Effector memory CD4-positive, alpha-beta T cell (primary cell): ENCODE results near the gene PRXL2C.
"Not testable (repeated sequence)": the region's sequence is repeated elsewhere in the genome, so short reads cannot be mapped to it uniquely, and the experiment has no call there.

Experiments used
- DNase-seq, 3 donors: peaks; one replicate each; pipeline ENCODE4 v3.0.0-alpha.2; 2020
- H3K27ac ChIP-seq: 2 replicates; pipeline ENCODE4 v1.7.0; 2013; ENCODE audit warnings: mild to moderate bottlenecking, low read length, moderate library complexity; ENCODE audit not compliant: insufficient read depth, poor library complexity, severe bottlenecking
- H3K27me3 ChIP-seq: replicated peaks from 2 replicates; pipeline ENCODE4 v1.7.0; 2013; ENCODE audit warnings: mild to moderate bottlenecking, low read length; ENCODE audit not compliant: insufficient read depth, control insufficient read depth, poor library complexity, severe bottlenecking
- H3K36me3 ChIP-seq: 2 replicates; pipeline ENCODE4 v1.7.0; 2013; ENCODE audit warnings: mild to moderate bottlenecking, low read length, moderate library complexity; ENCODE audit not compliant: control insufficient read depth, insufficient read depth
- H3K4me1 ChIP-seq: 2 replicates; pipeline ENCODE4 v1.7.0; 2013; ENCODE audit warnings: low read length, mild to moderate bottlenecking; ENCODE audit not compliant: control insufficient read depth, insufficient read depth, poor library complexity, severe bottlenecking
- H3K4me3 ChIP-seq: 2 replicates; pipeline ENCODE4 v1.7.0; 2013; ENCODE audit warnings: low read length, low read depth, mild to moderate bottlenecking; ENCODE audit not compliant: insufficient read depth, poor library complexity, severe bottlenecking
- H3K9me3 ChIP-seq: 2 replicates; pipeline ENCODE4 v1.7.0; 2013; ENCODE audit warnings: mild to moderate bottlenecking, low read length, moderate library complexity; ENCODE audit not compliant: control insufficient read depth

Gene PRXL2C

DNA sequence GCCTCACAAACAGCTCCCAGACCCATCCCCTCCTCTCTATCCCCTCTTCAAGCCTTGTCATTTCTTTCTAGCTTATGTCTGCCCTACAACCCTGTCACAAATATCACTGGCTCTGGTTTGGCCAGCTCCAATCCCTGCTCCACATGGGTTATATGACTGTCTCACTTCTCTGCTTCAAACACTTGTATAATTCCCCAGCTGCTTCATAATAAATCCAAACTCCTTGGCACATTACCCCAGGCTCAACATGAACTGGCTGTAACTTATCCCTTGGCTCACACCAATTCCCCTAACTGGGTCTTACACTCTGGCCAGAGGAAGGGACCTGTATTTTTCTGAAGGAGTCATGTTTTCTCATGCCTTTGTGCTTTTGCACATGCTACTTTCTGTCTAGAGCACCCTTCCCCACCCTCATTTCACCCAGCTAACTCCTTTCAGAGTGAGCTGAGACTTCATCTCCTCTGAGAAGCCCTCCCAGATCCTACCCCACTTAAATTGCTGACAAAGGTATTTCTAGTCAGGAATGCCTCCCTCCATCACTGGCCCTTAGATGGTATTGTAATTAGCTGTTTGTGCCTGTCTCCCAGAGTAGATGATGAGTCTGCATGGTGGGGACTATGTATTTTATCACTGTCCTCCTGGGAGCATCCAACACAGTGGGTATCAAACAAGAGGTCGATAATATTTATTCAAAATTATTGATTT lies 5.3 kb downstream of the PRXL2C start:
- Histone ChIP-seq H3K27me3 (no peaks in the 10 kb centered on the region), H3K36me3 (peaks cover 23% of the 10 kb centered on the region), H3K9me3 (no peaks in the 10 kb centered on the region), H3K4me1 (peaks cover 4% of the 10 kb centered on the region), H3K4me3 (no peak overlapping the region), H3K27ac (no peak overlapping the region)
- no peak for DNase-seq

DNA sequence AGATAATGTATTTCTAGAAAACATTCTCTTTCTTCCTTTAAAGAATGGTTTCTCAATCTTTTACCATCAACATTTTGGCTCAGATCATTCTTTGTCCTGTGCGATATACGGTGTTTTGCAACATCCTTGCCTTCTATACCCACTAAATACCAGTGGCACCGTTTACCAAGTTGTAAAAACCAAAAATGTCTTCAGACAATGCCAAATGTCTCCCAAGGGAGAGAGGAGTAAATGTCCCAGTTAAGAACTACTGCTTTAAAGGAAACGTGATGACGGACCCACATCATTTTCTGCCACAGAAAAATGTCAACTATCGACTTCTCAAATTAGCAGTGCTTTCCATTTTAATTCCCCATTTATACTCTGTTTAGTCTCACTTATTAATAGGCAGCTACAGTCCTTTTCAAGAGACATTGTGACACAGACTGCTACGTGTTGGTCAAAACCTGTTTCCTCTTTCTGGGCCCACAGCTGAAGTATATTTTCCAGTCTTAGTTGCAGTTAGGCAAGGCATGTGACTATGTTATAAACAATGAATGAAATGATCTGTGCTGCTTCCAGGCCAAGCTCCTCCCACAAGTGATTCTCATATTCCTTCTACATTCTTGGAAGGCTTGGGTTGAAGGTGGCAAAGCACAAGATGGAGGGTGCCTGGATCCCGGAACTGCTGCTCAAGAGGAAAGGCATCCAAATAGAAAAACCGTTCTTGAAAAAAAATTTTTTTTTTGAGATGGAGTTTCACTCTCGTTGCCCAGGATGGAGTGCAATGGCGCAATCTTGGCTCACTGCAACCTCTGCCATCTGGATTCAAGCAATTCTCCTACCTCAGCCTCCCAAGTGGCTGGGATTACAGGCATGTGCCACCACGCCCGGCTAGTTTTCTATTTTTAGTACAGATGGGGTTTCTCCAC lies 8.8 kb downstream of the PRXL2C start:
- no peak for DNase-seq
- Histone ChIP-seq H3K36me3 (peaks cover 28% of the 10 kb centered on the region), H3K27ac (no peak overlapping the region), H3K27me3 (no peaks in the 10 kb centered on the region), H3K9me3 (no peaks in the 10 kb centered on the region), H3K4me3 (no peak overlapping the region), H3K4me1 (no peaks in the 10 kb centered on the region)

DNA sequence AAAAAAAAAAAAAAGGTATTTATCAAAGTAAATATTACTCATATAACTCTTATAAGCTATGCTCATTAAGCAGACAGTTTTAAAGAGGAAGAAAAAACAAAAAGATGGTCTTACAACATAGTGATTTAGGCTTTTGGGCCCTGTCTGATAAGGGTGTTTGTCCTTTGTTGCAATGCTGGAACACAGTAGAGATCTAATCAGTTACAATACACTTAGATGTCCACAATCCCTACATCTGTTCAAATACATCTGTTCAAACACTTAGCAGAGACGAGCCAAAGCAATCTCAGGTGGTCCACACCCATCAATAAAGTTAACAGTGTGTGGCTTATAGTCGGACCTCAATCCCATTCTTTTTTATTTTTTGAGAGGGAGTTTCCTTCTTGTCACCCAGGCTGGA lies 11.0 kb downstream of the PRXL2C start:
- Histone ChIP-seq H3K27me3 (no peaks in the 10 kb centered on the region), H3K27ac (no peak overlapping the region), H3K36me3 (peaks cover 13% of the 10 kb centered on the region), H3K4me3 (no peak overlapping the region), H3K9me3 (no peaks in the 10 kb centered on the region), H3K4me1 (no peaks in the 10 kb centered on the region)
- DNase-seq = no peak

DNA sequence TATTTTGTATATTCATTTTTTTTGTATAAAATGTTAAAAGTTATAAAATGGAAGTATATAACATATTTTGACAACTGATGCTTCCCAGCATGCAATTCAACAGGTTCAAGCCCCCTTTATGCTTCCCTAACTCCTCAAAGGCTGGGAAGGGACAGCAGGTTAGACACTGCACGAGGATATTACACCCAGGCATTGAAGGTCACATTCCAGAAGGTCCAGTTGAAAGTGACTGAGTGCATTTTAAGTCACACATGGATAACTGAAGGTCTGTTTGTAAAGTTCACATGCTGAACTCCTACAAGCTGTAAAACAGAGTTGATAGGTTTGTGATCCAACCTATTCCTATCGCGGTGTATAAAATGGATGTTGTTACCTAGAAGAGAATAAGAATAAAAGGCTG lies 13.6 kb downstream of the PRXL2C start:
- H3K27me3 ChIP-seq = no peaks in the 10 kb centered on the region
- no peak overlapping the region for H3K27ac ChIP-seq
- no peaks in the 10 kb centered on the region for H3K9me3 ChIP-seq
- no peak for DNase-seq
- no peaks in the 10 kb centered on the region for H3K4me1 ChIP-seq
- no peak overlapping the region for H3K4me3 ChIP-seq
- H3K36me3 ChIP-seq = peaks cover 12% of the 10 kb centered on the region

DNA sequence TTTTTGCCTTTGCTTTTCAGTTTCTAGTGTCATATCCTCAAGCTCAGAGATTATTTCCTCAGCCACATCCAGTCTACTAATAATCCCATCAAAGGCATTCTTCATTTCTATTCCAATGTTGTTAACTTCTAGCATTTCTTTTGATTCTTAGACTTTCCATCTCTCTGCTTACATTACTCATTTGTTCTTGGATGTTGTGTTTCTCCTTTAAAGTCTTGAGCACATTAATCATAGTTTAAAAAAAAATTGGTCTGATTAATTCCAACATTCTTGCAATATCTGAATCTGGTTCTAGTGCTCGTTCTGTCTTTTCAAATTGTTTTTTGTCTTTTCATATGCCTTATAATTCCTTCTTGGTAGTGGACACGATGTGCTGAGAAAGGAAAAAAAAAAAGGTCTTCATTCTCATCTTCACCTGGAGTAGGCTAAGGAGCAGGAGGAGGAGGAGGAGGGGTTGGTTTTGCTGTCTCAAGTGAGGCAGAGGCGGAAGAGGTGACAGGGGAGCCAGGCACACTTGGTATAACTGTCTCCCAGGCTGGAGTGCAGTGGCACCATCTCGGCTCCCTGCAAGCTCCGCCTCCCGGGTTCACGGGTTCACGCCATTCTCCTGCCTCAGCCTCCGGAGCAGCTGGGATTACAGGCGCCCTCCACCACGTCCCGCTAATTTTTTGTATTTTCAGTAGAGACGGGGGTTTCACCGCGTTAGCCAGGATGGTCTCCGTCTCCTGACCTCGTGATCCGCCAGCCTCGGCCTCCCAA lies 16.3 kb downstream of the PRXL2C start:
- Histone ChIP-seq H3K4me3 (no peak overlapping the region), H3K36me3 (peaks cover 5% of the 10 kb centered on the region), H3K4me1 (no peaks in the 10 kb centered on the region), H3K27me3 (no peaks in the 10 kb centered on the region), H3K27ac (no peak overlapping the region), H3K9me3 (no peaks in the 10 kb centered on the region)
- no peak for DNase-seq

DNA sequence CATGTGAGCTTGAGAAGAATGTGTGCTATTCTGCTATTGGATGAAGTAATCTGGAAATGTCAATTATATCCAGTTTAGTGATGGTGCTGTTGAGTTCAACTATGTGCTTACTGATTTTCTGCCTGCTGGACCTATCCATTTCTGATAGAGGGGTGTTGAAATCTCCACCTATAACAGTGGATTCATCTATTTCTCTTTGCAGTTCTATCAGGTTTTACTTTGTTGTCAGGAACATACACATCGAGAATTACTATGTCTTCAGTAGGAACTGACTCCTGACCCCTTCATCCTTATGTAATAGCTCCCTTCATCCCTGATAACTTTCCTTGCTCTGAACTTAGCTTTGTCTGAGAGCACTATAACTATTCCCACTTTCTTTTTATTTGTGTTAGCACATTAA lies 18.7 kb downstream of the PRXL2C start:
- Histone ChIP-seq H3K36me3 (no peaks in the 10 kb centered on the region), H3K27me3 (no peaks in the 10 kb centered on the region), H3K27ac (no peak overlapping the region)

DNA sequence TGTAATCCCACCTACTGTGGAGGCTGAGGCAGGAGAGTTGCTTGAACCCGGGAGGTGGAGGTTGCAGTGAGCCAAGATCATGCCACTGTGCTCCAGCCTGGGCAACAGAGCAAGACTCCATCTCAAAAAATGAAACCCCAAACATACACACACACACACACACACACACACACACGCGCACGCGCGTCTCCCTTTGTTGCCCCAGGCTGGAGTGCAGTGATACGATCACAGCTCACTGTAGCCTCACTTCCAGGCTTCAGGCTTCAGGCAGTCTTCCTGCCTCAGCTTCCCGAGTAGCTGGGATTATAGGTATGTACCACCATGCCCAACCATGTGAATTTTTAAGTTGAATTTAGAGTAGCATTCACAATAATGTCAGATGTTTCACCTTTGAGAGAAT lies 21.5 kb downstream of the PRXL2C start:
- H3K27ac ChIP-seq, H3K27me3 ChIP-seq, H3K9me3 ChIP-seq, H3K4me3 ChIP-seq, H3K36me3 ChIP-seq, H3K4me1 ChIP-seq, DNase-seq: not testable (repeated sequence)

More for the DNA sequence above, 18.7 kb downstream of the PRXL2C start:
- H3K4me1 ChIP-seq = no peaks in the 10 kb centered on the region
- H3K4me3 ChIP-seq = no peak overlapping the region
- DNase-seq = no peak
- no peaks in the 10 kb centered on the region for H3K9me3 ChIP-seq

DNA sequence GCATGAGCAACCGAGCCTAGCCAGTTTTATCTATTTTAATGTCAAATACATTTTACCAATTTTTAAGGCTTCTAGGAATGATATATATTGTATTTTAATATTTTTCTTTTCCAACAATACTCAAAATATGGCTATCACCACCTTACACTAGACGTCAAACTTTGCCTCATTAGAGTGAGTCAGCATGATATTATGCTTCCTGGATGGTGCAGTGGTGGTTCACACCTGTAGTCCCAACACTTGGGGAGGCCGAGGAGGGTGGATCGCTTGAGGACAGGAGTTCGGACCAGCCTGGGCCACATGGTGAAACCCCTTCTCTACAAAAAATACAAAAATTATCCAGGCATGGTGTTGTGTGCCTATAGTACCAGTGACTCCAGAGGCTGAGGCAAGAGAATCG lies 28.2 kb downstream of the PRXL2C start:
- H3K4me3 ChIP-seq = no peak overlapping the region
- no peaks in the 10 kb centered on the region for H3K9me3 ChIP-seq
- H3K36me3 ChIP-seq = no peaks in the 10 kb centered on the region
- H3K27me3 ChIP-seq = no peaks in the 10 kb centered on the region
- no peak for DNase-seq
- H3K4me1 ChIP-seq = no peaks in the 10 kb centered on the region
- no peak overlapping the region for H3K27ac ChIP-seq

DNA sequence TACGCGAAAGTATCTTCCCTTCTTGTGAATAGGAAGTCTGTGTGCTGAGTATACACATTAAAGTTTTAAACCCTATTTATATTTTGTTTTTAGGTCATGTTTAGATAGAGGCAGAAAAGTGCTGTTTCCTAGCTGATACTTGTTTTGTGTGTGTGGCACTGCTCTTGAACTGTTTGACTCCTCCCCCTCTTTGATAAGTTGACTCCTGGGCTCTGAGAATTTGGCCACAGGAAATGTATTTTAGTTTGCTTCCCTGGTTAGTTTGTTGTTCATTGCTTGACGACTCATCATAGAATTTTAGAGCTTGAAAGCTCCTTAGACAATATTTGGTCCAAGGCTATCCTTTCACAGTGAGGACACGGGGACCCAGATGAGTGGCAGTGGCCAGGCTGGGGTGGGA lies 33.5 kb downstream of the PRXL2C start:
- no peak for DNase-seq
- no peaks in the 10 kb centered on the region for H3K9me3 ChIP-seq
- no peak overlapping the region for H3K4me3 ChIP-seq
- peaks cover 8% of the 10 kb centered on the region for H3K27me3 ChIP-seq
- H3K4me1 ChIP-seq = peaks cover 7% of the 10 kb centered on the region
- no peaks in the 10 kb centered on the region for H3K36me3 ChIP-seq
- no peak overlapping the region for H3K27ac ChIP-seq
